T-helper 1 cell treated with Interleukin-12 subunit alpha and Interleukin-12 subunit beta and Interleukin-4 antibody, amounts not matched to agents 30 ng/mL and 1 ng/mL, for 36 hours (primary cell): ENCODE results near the gene MTRR. TPM values are rescaled to one million over a fixed set of nuclear protein-coding genes. Genes with fewer than 3 reads are reported as not detected.
"Not testable (repeated sequence)": the region's sequence is repeated elsewhere in the genome, so short reads cannot be mapped to it uniquely, and the experiment has no call there.

Experiments used
- intact Hi-C: fragments of 100-400 bp; cut with micrococcal nuclease; formaldehyde crosslinking; loops from one replicate; pipeline ENCODE4 v1.15.1; 2024
- total RNA-seq: library from RNA; stranded (reverse); gene quantifications from 2 replicates; pipeline ENCODE4 v1.2.3, GENCODE V29; 2022

Gene MTRR
- total RNA-seq, 1 donor from 2014 or later, result 64.5 TPM

DNA sequence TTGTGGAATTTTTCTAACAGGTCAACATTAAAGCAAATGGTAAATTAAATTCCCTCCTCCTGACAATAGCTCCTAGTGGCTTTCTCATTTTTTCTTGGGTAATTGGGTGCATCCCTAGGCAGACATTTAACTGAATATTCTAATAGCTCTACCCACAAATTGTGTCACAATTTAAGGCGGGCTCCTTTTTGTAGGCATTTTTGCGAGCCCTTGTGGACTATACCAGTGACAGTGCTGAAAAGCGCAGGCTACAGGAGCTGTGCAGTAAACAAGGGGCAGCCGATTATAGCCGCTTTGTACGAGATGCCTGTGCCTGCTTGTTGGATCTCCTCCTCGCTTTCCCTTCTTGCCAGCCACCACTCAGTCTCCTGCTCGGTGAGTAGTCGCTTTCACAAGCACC, 20.0 kb downstream of the MTRR start:
- intact Hi-C loops, result no loop called here

DNA sequence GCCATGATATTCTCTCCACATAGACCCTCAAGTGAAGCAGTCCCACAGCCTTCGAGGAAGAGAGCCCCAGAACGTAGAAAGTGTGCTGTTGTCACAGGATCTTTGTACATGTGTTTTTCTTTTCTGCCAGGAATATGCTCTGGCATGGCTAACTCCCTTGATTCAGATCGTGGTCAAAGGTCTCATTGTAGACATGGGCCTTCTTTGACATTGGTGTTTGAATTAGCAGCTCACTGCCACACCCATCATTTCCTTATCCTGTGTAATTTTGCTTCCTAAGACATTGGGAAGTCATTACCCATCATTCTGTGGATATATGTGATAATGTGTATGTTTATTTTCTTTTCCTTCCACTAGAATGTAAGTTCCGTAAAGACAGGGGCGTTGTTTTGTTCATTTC, 25.5 kb downstream of the MTRR start:
- intact Hi-C loops, result no loop called here

DNA sequence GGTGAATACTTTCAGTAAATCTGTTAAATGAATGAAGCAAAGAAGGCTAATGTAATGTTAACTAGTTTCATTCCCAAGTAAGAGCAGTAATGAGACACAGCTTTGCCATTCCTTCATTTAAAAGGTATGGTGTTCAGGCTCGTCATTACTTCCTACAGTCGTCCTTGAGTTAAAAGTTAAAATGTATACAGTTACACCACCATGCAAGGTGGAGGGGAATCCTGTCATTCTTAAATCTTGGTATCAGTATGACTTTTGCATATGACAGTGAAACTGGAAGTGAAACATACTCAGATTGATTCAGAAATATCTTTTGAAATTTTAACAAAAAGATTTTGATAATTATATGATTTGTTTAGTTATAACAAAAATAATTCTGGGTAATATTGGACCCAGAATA, 25.9 kb downstream of the MTRR start:
- intact Hi-C loops, result loop anchor here (1.0 kb wide), 2 partner anchors 17 to 26 kb away; partner anchors contain the start of genes FASTKD3 and MTRR

DNA sequence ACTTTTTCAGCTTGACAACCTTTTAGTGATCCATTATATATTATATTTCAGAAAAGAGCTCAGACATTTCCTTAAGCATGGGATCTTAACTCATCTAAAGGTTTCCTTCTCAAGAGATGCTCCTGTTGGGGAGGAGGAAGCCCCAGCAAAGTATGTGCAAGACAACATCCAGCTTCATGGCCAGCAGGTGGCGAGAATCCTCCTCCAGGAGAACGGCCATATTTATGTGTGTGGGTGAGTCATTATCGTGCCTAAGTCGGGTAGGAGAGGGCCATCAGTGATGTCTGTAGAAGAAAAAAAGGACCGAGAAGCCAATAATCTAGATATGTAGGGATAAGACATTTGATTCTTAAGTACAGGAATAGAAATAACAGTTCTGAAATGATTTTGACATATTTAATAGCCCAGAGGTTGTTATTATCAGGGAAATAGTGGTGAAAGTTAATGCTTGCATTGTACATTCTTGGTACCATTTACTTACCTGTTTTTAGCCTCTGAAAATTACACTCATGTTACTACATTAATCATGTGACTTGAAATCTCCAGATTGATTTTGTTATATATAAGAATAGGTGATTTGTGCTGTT, 28.2 kb downstream of the MTRR start:
- intact Hi-C loops, result no loop called here

DNA sequence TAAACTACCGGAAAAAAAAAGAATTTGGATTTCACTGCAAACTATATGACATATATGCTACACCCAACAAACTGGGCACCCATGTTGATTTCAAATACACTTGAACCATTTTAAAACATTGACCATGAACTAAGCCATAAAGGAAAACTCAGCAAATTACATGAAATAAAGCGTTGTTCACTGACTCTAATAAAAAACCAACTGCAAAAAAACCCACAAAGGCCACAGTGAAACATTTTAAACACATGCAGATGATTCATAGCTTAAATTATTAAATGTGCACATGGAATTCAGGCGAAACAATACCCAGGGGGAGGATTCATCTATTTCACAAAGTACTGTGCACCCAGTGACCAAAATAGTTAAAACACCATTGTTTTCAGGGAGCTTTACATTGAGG, 33.3 kb downstream of the MTRR start:
- intact Hi-C loops, result no loop called here

DNA sequence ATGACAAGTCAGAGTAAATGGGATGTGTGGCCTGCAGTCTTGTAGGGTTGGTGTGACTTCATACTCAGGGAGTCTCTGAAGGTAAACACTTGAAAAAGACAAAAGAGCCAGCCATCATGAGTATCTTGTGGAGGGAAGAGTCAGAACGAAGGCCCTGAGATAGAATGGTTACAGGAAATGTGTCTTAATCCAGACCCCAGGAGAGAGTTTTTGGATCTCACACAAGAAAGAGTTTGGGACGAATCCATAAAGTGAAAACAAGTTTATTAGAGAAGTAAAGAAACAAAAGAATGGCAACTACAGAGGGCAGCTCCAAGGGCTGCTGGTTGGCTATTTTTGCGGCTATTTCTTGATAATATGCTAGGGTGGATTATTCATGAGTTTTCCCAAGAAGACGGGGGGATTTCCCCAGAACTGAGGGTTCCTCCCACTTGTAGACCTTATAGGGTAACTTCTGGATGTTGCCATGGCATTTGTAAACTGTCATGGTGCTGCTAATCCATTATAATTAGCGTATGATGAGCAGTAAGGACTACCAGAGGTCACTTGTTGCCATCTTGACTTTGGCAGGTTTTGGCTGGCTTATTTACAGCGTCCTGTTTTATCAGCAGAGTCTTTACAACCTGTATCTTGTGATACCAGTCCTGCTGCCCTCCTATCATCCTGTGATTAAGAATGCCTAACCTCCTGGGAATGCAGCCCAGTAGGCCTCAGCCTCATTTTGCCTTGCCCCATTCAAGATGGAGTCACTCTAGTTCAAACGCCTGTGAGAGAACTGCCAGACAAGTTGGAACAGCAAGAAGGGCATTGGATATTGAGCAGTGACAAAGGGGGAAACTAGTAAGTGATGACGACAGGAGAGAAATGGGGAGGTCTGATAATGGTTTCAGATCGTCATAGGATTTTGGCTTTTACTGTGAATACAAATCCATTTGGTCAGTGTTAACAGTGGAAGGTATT, 34.0 kb downstream of the MTRR start:
- intact Hi-C loops, result no loop called here

DNA sequence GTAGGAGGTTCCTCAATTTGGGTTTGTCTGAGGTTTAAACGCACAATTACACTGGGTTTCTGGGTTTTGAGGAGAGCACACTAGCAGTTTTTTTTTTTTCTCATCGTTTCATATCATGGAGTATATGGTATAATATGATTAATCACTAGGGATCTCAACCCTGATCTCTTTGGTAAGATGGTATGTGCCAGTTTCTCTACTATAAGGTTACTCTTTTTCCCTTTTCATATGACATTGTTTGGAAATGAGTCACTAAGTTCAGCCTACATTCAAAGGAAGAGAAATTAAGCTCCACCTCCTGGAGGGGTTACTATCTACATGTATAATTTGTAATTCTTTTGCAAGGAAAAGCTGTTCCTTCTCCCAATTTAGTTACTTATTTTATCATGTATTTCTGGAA, 35.2 kb downstream of the MTRR start:
- intact Hi-C loops, result no loop called here

DNA sequence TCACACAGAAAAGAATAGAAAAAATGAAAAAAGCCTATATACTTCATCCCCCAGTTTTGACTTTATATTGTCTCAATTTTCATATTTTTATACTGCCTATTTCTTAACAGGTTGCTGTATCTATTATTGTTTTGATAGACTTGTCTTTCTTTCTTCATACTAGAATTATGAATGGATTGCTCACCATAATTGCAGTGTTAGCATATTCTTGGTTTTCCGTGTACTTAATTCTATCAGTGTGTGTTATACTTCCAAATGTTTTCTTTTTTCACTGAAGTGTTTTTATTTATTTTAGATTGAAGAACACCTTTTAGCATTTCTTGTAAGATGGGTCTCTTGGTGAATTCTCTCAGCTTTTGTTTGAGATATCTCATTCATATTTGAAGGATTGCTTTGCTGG, 38.7 kb downstream of the MTRR start:
- intact Hi-C loops, result no loop called here

DNA sequence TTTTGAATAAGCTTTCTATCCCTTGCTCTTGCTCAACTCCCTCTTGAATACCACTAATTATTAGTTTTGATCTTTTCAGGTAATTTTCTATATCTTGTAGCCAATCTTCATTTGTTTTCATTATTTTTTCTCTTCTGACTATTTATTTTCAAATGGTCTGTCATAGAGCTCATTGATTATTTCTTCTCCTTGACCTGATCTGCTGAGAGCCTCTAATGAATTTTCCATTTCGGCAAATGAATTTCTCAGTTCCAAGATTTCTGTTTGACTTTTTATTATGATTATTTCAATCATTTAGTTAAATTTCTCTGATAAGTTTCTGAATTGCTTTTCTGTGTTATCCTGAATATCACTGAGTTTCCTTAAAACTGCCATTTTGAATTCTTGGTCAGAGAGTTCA, 39.4 kb downstream of the MTRR start:
- intact Hi-C loops, result no loop called here

DNA sequence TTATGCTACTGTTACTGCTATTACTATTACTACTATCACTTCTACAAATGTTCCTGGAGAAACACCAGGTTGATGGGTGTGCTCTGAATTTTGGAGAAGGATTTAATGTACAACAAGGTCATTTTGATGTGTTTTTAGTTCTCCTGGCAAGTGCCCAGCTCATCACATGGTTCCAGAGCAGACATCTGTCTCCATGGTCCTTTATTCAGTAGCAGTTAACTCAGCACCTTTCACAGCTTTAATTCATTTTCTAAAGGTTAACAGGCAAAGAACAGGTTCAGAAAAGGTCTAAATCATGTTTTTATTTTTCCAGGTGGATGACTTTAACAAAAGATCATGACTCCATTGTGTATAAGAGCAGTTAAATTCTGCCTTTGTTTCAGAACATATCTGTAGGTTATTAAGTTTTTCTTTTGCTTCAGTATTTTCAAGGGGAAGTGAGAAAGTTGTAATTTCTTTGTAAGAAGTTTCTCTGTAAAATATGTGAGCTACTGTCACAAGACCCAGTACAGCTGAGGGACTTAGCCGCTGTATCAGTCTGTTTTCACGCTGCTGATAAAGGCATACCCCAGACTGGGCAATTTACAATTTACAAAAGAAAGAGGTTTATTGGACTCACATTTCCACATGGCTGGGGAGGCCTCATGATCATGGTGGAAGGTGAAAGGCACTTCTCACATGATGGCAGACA, 41.9 kb downstream of the MTRR start:
- intact Hi-C loops, result no loop called here

DNA sequence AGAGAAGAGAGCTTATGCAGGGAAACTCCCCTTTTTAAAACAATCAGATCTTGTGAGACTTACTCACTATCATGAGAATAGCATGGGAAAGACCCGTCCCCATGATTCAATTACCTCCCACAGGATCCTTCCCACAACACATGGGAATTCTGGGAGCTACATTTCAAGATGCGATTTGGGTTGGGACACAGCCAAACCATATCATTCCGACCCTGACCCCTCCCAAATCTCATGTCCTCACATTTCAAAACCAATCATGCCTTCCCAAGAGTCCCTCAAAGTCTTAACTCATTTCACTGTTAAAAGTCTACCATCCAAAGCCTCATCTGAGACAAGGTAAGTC, 42.5 kb downstream of the MTRR start:
- intact Hi-C loops, result not testable (repeated sequence)

DNA sequence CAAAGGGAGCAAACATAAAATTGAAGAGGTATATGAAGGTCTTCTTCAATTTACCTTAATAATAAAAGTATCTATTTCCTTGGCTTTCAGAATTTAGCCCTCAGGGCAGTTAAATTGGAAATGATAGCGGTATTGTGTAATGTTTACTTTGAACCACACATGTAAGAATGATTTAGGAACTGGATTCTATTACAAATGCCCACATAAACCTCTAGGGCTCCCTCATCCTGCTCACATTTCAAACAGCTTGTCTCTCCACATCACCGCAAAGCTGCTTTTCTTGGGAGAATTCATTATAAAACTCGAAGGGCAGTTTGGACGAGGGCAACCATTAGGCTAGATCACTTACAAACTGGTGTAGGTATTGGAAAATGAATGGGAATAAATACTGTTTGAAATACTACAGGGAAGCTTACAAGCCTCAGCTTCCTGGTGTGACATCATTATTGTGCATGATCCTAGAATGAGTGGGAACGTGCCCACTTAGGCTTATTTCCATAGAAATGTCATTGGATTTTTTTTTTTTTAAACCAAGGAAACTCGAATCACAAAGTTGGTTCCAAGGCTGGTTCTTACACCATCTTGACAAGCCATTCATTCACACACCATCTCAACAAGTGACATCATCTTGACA, 47.3 kb downstream of the MTRR start:
- intact Hi-C loops, result no loop called here

DNA sequence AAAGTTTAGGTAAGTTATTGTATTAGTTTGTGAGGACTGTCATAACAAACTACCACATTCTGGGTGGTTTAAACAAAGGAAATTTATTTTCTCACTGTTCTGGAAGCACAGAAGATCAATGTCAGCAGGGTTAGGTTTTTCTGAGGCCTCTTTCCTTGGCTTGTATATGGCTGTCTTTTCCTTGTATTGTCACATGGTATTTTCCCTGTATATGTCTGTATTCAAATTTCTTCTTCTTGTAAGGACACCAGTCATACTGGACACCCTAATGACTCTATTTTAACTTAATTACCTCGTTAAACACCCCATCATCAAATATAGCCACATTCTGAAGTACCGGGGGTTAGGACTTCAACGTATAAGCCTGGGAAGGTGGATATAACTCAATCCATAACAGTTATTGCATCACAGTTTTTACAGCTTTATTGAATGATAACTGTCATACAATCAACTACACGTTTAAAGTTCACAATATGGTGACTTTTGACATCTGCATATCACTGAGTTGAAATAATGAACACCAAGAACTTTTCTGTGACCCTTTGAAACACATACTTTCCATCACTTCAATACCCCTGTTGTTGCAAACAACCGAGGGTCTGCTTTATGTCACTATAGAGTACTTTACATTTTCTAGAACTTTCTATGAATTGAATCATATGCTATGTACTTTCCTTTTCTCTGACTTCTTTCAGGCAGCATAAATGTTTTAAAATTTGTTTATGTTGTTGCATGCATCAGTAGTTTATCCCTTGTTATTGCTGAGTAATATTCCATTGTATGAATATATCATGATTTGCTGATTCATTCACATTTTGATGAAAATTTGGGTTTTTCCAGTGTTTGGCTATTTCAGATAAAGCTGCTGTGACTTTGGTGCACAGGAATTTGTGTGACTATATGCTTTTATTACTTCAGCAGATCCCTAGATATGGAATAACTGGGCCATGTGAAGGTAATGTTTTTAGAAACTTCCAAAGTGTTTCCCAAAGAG, 48.5 kb downstream of the MTRR start:
- intact Hi-C loops, result no loop called here

DNA sequence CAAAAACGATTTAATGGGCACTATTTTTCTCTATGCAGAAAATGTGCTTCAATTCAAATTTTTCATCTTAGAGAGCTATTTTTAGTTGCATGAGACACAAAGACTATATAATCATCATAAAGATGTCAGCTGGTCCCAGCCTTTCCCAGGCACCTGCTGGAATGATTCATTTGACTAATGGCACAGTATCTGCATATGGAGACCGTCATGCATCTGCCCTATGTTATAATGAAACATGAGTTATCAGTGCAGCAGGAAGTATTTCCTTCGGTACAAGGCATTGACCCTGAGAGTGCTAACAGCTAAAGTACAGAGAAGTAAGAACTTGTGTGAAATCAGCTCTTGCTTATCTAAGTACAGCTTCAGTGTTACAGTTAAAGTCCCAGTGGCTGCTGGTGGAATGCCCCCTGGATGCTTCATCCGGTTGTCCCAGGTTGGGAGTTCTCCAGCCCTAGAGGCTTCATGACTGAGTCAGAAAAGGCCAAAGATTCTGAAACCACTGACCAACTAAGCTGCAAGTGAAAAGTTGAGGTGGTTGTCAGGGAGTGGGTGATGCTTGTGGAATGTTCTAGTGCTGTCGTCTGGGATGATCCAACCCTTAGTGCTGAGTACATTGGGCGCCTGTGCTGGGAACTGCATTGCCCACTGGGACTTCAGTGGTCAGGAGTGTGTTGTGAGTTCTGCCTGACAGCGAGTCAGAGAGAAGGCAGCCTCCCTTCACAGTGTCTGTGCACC, 57.2 kb downstream of the MTRR start:
- intact Hi-C loops, result no loop called here

DNA sequence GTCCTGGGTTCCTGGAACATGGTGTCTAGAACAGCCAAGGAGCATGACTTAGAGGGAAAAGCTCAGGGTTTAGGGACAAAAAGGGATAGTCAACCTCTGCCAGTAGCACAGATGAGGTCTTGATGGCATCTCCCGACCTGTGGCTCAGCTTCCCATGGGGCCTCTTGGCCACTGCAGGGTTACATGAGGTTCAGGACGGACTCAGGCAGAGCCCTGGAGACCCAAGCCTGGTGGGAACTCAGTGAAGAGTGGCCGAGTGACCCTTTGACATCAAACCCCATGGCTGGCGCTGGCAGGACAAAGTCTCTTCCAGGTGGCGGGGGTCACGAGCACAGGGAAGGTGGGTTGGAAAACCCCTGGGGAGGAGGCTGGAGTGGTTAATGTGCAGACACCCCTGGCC, 57.8 kb downstream of the MTRR start:
- intact Hi-C loops, result loop anchor here (1.0 kb wide), 2 partner anchors 258 to 1281 kb away; no protein-coding TSS in a partner anchor

DNA sequence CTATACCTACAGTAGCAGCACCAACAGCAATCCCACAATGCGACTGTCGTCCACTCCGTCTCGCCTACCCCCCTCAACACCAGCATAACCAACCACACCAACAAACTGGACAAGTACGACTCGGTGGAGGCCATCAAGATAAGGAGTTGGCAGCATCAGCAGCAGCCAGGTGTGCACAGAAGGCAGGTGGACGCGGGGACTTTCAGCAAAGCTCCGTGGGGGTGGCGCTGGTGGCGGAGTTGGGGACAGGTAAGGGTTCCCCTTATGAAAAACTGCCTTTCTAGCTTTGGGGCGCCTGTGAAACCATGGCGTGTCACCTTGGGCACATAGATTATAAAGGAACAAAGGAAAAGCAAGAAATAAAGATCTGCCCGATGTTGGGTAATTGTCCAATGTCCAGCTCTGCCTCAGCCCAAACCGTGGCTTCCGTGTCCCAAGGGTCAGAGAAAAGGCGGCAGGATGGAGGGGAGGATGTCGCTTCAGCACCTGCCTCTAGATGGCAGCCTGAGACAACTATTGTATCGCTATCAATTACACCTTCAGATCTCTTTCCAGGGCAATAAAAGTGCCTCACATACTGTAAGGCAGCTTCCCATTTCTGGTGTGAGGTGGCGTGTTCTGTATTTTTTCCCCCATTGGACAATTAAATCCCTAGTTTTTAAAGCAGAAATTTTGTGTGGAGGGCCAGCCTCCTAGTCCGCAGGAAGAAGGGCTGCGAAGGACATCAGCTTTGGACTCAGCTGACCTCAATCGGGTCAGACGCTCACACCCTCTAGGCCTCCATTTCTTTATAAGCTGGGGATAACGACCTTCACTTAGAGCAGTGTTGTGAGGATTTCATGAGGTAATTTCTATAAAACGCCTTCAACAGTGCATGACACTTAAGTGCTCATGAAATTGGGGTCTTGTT, 58.8 kb downstream of the MTRR start:
- intact Hi-C loops, result loop anchor here (1.0 kb wide), 2 partner anchors 257 to 1280 kb away; no protein-coding TSS in a partner anchor

DNA sequence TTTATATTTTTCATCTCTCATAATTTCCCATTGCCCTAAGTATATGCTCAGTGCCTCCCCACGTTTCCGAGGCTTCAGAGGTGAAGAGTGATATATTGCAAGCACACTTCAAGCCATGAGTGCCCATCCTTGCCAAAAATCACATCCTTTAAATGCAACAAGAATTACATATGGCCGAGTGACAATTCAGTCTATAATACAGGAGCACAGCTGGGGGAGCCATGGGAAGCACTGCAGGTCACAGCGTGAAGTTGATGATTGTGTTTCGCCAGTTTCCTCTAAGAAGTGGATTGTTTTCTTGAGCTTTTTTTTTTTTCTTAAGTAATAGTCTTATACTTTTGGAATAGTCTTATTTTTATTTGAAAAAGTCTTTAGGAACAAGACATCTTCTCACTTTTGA, 61.1 kb downstream of the MTRR start:
- intact Hi-C loops, result no loop called here

DNA sequence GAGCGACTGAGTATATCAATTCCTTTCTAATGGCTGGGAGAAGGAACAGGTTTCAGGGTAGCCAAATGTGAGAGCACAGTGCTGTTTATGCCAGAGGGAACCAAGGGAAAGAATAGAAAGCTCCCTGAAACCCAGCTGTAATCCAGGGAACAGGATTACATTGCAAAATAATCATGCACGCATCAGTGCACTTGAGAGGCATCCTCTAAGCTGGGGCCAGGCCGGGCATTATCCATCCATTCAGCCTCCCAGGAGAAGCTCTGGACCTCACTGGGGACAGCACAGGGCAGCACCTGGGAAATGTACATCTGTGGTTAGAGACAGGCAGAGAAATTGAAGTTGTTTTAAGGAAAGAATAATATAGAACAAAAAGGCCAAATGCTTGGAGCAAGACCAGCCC, 72.7 kb downstream of the MTRR start:
- intact Hi-C loops, result no loop called here

DNA sequence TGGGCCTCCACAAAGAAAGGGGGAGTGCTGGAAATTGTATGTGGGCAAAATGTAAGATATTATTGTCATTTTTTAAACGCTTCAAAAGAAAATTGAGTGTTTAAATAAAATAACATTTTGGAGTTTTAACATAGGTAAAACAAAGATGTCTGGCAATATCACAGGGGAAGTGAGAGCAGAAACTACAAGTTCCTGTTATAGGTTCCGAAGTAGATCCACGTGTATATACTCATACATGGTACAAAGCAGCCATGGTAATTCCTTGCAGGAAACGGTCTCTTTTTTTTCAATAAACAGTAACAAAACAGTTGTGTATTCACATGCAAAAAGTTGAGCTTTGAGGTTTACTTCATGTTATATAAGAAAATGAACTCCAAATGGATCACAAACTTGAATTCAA, 78.4 kb downstream of the MTRR start:
- intact Hi-C loops, result no loop called here
